ENCODE measurements around the gene PALD1. TPM values are rescaled to one million over a fixed set of nuclear protein-coding genes. Genes with fewer than 3 reads are reported as not detected.

Gene PALD1
- total and polyA plus RNA-seq, 9 of the 15 experiments (the other 6 are each of a cell fraction or from before 2014, with no cell fraction given), result 0.03 to 0.29 (median 0.09) TPM; not detected in 2

DNA sequence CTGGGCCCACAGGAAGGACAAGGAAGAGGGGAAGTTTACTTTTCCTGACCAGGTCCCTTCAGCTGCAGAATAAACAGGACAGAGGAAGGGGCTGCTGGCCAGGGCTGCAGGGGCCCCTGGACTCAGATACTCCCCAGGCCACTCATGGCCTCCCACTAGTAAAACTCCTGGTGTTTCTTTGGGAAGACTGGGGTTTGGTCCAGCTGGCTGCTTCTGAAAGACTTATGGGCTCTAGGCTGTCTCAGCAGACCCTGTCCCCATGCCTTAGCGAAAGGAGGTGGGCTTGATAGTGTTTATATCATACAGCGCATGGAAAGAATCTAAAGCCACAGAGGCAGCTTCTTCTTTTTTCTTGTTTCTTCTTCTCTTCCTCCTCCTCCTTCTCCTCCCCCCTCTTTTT lies 56.4 kb downstream of the PALD1 start:
- FAIRE-seq, result no peak
- TF ChIP-seq SMC3 (conservative IDR thresholded peaks at IDR 0.05; ENCODE audit: insufficient read depth, low read depth, low read length) (no peak), SIN3B (IDR thresholded peaks at IDR 0.05; ENCODE audit: low read depth) (no peak), TCF7L2 (IDR thresholded peaks at IDR 0.05; ENCODE audit: low read depth, low read length) (no peak), MAZ (CRISPR knock-in tag; conservative IDR thresholded peaks at IDR 0.05 in 1 of 2, IDR thresholded peaks at IDR 0.05 in 1 of 2) (no peak), SMARCE1 (IDR thresholded peaks at IDR 0.05) (no peak), MAFF (IDR thresholded peaks at IDR 0.05; ENCODE audit: low read length) (no peak), MYC (IDR thresholded peaks at IDR 0.05; ENCODE audit: low read depth, low read length) (no peak), MYC (CRISPR knock-in tag; IDR thresholded peaks at IDR 0.05; ENCODE audit: borderline replicate concordance, low read depth) (no peak)
- in situ Hi-C loops (cut with MboI), result loop anchor here (5.0 to 10.0 kb wide), 2 partner anchors 73 to 320 kb away; no protein-coding TSS in a partner anchor

More for the DNA sequence above, 56.4 kb downstream of the PALD1 start:
- ChIA-PET CTCF (ENCODE audit: low intra/inter-chr PET ratio) (interaction anchor here (0.7 kb wide), 1 partner anchor 295 kb away, joined by 4 read pairs; no protein-coding TSS in a partner anchor), POLR2A (interaction anchor here (0.6 kb wide), 1 partner anchor 84 kb away, joined by 4 read pairs; no protein-coding TSS in a partner anchor)
- H3K9me3 ChIP-seq (replicated peaks; ENCODE audit: control insufficient read depth, insufficient read depth, low read depth, low read length), result no peaks in the 10 kb centered on the region
- H3K4me1 ChIP-seq (replicated peaks in 1 of 2; ENCODE audit: control insufficient read depth in 2 of 2, insufficient read depth in 2 of 2, low read length in 2 of 2), result peaks cover 0 to 30% of the 10 kb centered on the region in 2 experiments; a peak in 2 of 5 replicates
- peaks cover 13 to 70% of the 10 kb centered on the region in 2 experiments; a peak in 4 of 5 replicates for H3K27me3 ChIP-seq (ENCODE audit: control insufficient read depth in 2 of 2, insufficient read depth in 2 of 2, low read length in 2 of 2)
- BruUV-seq (replicated peaks), result no TSS peak
- ATAC-seq, result no peak
- no peak overlapping the region for H3K9ac ChIP-seq (ENCODE audit: insufficient read depth in 1 of 2, low read depth in 2 of 2, low read length in 2 of 2)
- no peak for DNase-seq (ENCODE audit: extremely low read depth in 1 of 4, low spot score in 3 of 4)
- H3K27ac ChIP-seq (ENCODE audit: extremely low read depth, low read depth, low read length), result no peak overlapping the region
- H4K20me1 ChIP-seq (replicated peaks; ENCODE audit: control insufficient read depth, insufficient read depth, low read length), result peaks cover 5% of the 10 kb centered on the region; the same call in 1 of the 2 replicates
- no peaks in the 10 kb centered on the region for H3K36me3 ChIP-seq (ENCODE audit: control insufficient read depth, insufficient read depth, low read length)
- intact Hi-C loops (cut with micrococcal nuclease), result loop anchor here (10.0 kb wide), 1 partner anchor 310 kb away; no protein-coding TSS in a partner anchor
- 32% methylated on average over 2 of the region's 2 CpGs for WGBS (ENCODE audit: insufficient coverage, low coverage, missing lambda C conversion rate)
- no peak overlapping the region for H3K4me3 ChIP-seq
- H2AFZ ChIP-seq (ENCODE audit: low read depth, low read length), result no peak overlapping the region
- no peak overlapping the region for H3K4me2 ChIP-seq (ENCODE audit: insufficient read depth, low read length)
- H3K9me1 ChIP-seq (ENCODE audit: control insufficient read depth, insufficient read depth, low read length), result no peaks in the 10 kb centered on the region
- no peaks in the 10 kb centered on the region for H3K79me2 ChIP-seq (ENCODE audit: control insufficient read depth, insufficient read depth, low read length)
